ENCODE data around the gene RAVER2.

DNA sequence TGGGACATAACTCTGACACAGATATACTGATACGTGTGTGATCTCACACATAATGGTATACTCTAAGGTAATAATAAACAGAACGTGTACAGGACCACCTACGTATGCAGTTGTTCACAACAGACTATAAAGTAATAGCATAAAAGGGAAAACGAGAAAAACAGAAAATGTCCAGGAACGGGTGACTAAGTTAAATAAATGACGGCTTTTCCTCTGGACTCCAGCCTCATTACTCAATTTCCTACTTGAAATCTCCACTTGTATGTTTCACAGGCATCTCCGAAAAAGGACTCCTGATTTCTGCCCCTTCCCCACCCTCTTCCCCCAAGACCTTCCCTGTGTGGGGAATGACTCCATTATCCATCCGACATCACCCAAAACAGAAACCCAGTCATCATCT is 126.4 kb downstream of the RAVER2 start:
- TF ChIP-seq, protein P1, sequence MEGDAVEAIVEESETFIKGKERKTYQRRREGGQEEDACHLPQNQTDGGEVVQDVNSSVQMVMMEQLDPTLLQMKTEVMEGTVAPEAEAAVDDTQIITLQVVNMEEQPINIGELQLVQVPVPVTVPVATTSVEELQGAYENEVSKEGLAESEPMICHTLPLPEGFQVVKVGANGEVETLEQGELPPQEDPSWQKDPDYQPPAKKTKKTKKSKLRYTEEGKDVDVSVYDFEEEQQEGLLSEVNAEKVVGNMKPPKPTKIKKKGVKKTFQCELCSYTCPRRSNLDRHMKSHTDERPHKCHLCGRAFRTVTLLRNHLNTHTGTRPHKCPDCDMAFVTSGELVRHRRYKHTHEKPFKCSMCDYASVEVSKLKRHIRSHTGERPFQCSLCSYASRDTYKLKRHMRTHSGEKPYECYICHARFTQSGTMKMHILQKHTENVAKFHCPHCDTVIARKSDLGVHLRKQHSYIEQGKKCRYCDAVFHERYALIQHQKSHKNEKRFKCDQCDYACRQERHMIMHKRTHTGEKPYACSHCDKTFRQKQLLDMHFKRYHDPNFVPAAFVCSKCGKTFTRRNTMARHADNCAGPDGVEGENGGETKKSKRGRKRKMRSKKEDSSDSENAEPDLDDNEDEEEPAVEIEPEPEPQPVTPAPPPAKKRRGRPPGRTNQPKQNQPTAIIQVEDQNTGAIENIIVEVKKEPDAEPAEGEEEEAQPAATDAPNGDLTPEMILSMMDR (IDR thresholded peaks at IDR 0.05; ENCODE audit: low read depth, low read length) = no peak
- no peak for TF ChIP-seq EZH2phosphoT487 (IDR thresholded peaks at IDR 0.05; ENCODE audit: low read depth)
